Occipital lobe (tissue), 2 donors: Measurements from ENCODE around the gene SATB2. TPM values are rescaled to one million over a fixed set of nuclear protein-coding genes. Genes with fewer than 3 reads are reported as not detected.

ENCODE experiments used
- DNase-seq: peaks from one replicate; lab custom pipeline; 2025; lab: John Stamatoyannopoulos, UW
- total RNA-seq: library from RNA; depleted of rRNA; stranded (reverse); fragments of >200 nt; gene quantifications from one replicate; pipeline ENCODE4 v1.2.3, GENCODE V29; 2014

Gene SATB2
- total RNA-seq, 1 donor from 2014 or later, result 532 TPM

DNA sequence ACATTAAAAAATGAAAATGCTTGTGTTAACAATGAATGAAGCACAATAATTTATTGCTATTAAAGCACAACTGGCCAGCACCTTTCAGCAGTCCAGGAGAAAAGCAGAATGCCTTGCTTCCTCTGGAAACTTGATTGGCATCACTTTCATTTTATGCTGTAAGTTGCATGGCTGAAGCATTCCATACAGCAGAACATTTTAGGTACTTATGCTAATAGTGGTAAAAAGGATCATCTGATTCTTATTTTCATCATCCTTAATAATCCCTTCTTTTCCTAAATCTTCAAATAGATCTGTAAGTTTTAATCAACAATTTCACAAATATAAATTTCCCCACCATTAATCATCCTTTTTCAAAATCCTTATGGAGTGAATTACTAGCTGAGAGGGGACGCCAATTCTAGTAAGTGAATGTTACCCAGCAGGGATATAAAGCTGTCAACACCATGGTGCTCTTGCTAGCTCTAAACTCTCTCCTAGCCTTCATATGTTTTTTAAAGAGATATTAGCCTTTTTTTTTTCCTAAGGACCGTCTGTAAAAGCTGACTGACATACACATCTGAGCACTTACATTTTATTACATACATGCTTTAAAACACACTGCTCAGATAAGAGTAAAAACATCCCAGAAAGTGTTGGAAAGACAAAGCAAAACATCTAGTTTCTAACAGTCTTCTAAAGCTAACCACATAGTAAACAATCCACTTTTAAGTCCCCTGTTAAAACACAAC lies 5.3 kb downstream of the SATB2 start:
- DNase-seq, result no peak

DNA sequence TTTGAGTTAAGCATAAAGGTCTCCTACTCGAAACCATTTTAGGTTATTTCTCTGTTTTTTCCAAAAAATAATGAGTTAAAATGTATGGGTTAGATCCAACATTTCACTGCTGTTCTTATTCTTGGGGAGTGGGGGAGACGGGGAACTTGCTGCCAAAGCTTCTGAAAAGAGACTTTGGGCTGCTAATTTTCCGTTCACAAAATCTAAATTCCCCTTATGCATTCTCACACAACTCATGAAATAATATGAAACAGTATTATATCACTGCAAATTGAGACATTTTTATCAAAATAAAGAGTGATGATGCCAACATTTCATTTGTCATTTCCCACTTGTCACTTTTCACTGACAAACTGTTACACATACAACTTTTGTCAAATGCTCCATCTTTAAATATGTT lies 7.8 kb downstream of the SATB2 start:
- DNase-seq, result no peak

DNA sequence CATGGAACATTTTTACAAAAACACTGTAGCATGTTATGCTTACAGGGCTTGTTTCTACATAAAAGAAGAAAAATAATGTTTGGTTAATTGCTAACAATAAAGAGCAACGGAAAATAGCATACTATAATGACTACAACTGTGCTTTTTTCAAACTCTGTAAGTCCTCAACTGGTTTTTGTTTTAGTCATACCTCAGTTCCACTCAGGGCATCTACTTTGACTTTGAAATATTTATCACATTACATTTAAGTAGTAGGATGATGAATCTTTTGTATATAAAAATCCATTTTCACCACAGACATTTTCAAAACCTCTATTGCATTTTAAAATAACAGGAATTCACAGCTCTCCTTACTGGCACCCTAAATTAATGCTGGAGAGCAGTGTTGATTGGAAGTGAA lies 8.3 kb downstream of the SATB2 start:
- no peak for DNase-seq

DNA sequence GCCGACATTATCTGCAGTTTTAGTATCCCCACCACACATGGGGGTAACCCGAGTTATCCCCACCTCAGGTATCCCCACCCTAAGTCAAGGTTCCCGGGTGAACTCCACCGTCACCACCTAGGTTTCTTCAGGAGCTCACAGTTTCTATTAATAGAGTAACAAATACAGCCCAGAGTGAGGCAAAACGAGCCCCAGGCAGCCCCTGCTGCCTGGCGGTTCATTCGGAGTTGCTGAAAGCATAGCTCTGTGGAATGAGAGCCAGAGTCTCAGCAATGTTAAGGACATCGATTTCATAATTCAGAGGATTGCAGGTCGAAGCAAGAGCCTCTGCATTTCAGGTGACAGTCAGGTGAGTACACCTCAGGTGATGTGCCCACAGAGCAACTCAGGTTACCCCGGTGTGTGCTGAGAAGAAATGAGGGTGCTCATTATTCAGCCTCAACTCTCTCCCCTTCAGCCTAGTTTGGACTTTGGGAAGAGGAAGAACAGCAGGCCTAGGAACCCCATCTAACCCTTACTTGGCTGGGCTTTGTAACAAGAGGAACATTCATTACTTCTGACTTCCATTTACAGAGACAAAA lies 10.7 kb downstream of the SATB2 start:
- DNase-seq, result no peak

DNA sequence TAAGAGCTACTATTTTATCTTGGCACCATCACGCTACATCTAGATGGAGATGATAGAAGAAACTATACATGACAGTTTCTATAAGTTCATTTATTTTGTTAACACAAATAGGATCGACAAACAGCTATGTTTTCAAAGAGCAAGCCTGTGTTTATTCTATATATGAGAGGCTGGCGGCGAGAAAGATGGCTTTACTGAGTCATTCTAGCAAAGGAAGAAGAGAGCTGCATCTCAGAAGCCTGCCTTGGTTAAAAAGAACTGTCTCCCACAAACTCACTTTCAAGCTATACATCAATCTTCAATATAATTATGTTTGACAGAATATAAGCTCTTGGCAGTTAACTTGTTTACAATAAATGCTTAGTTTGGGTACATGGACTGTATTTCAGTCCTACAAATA lies 13.0 kb downstream of the SATB2 start:
- no peak for DNase-seq

DNA sequence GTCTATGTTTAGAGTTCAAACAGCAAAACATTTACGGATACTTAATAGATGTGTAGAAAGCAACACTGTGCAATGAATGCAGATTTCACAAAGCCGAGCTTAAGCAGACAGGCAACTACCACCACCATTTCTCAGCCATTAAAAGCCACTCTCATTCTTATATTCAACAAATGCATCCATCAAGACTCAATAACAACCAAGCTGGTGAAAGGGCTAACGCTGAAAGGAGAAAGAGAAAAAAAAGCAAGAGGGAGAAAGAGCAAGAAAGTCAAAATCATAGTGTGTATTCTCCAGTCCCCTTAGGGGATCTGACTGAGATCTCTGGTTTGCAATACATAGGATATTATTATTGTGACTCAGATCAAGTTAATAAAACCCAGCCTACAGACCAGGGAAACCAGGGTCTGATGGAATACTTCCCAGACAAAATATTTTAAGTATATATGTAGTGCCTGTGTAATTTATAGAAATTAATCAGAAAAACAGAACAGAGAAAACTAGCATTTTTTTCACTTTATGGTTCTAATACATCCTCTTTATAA lies 14.1 kb downstream of the SATB2 start:
- no peak for DNase-seq

DNA sequence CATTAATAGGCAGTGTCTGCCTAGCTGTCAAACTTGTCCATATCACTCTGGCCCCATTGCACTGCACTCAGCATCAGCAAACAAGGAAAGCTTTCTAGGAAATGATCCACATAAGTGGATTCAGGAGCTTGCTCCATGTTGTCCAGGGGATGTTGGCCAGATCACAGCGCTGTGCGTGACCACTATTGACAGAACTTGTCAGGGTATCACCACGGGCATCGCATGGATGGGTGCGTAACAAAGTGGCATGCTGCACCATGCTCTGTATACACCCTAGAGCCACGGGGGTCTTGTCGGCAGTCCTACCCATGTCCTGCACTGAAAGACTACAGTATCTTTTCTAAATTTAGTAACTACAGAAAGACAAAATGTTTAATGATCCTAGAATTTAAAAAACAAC lies 15.6 kb downstream of the SATB2 start:
- no peak for DNase-seq

DNA sequence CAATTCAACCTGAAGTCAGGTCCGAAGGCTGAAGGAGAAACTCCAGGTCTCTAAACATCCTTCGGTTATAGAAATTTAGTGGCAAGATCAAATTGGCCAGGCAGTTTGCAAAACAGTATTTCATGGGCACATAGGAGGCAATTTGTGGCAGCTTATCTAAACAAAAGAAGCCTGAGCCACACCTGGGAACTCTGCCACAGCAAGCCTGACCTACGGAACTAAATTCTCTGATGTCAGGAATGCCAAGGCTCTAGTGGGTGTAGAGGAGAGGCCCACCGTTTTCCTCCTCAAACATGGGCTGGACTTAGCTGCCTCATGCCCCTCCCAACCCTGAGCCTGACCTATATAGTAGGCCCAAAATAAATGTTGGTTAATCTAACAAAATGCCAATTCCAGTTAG lies 16.0 kb downstream of the SATB2 start:
- DNase-seq, result no peak

DNA sequence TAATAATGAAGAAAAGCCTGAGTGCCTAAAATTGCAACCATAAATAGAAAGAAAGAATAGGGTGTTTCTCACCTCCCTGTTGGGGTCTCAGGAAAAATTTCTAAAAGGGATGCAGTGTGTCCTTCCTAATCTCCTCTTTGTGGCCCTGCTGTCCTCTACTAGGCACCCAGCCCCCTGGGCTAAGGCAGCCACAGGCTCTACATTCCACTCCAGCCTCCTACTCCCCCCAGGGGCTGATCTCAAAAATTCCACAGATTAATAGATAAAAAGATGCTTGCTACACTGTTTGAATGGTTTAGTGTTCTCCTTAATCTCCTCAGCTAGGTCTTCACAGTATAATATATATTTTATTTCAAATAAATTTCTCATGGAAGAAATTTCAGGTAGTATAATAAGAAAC lies 17.6 kb downstream of the SATB2 start:
- DNase-seq, result no peak

DNA sequence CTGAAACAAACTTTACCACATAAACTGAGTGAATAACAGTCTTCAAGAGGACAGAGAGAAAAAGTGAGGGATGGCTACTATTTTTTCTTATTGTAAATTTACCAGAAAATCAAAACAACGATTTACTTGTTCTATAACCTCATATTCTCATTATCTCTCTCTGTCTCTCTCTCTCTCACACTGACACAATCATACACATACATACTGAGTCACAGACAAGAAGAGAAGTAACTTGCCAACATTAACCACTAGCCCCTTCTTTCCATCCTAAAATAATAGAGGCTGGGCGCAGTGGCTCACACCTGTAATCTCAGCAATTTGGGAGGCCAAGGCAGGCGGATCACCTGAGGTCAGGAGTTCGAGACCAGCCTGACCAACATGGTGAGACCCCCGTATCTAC lies 18.2 kb downstream of the SATB2 start:
- no peak for DNase-seq

DNA sequence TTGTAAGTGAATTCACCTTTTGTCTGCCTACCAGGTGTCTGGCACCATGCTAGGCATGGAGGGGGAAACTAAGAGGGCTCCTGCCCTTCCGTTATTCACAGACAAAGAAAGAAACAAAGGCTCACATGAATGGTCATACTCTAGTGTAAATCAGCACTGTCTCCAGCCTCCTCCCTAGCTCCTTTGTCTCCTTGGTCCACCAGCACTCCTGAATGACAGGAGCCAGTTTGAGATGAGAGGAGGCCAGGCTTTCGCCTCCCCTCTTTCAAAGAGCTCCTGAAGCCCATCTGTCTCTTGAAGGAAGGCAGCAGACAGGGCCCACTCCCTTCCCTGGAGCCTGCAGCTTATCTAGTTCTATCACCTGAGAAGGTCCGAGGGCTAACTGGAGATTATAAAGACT lies 18.7 kb downstream of the SATB2 start:
- DNase-seq, result no peak

DNA sequence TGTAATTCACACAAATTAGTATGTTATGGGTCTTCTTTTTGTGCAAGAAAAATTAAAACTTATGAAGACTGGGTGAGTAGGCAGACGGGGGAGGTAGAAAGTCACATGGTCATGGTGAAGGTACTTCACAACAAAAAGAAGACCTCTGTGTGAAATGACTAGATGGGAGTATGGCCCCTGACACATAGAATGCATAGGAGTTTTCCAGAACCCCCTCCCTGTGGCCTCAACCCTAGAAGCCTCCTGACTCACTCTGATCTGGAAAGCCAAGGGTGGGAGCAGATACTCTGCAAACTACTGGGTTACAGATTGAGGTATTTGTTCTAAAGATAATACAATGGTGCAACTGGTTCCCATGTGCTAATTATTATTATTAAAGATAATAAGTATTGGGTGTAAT lies 23.2 kb downstream of the SATB2 start:
- no peak for DNase-seq

DNA sequence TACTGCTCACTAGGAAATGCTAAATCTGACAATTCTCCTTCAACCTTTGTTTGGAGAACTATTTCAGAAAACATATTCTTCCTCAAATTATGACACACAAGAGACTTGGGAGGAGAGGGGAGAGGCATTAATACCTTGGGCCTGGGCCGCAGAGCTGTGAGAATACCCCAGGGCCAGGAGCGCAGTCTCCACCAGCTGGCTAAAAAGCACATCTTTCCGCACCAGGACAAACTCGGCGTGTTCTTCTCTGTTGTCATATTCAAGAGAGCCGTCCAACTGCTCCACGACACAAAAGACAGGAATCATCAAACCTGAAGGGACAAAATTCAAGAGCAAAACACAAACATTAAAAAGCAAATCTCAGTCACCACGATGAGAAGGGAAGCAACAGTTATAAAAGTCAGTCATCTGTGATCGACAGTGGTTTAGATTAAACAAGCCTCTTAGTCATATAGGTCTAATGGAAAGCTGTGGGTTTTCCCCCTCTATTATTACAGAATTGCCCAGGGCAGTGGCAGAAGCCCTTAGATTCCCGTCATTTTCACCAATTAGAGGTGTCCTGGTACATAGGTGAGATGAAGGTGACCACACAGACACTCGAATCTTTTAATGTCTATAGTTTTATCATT lies 24.4 kb downstream of the SATB2 start:
- DNase-seq, result no peak

DNA sequence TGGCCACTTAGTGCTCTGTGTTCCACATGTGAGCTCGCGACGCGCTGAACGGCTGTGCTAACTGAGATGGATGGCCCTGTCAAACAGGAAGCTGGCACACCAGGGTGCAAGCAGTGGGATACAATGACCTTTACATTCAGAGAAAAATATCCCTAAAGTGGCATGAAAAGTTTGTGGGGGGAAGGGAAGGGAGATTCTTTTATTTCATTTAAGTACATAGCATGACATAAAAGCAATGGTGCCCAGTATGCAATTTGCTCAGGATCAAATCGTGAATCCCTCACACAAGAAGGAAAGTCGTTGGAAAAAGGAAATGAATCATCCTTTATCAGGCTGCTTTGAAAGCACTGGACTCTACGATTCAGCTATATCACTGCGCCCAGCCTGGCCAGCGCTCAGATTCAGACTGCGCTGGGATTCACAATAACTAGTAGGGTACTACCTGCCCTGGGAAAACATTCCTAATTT lies 26.0 kb downstream of the SATB2 start:
- no peak for DNase-seq

DNA sequence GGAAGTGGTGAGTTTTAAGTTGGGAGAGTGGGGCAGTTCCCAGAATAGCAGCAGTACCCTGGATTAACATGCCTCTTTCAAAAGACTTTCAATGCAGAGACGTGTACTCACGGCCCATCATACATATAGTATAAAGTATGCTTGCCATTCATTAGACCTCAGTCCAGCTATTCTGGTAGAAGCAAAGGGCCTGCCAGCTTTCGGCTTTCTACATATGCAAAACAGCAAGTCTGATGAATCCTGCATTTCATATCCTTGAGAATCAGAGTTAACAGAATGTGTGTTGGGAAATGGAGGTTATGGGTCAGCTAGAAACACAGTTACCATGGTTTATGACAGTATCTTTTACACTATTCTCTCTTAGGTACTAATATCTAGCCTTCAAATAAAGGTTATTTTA lies 27.5 kb downstream of the SATB2 start:
- DNase-seq, result no peak

DNA sequence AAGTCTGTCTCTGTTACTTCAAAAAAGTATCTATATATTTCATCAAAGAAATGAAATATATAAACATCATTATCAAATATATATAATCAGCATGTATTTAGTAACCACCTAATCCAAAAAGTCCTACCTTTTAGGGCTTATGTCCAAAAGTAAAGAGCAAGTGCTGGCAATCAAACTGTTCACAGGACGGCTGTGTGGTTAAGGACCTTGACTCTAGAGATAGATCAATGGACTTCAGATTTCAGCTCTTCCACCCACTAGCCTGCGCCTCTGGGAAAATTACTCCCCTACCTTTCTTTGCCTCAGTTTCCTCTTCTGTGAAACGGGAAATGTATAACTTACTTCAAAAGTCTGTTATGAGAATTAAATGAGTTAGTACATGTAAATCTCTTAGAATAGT lies 29.4 kb downstream of the SATB2 start:
- DNase-seq, result no peak

DNA sequence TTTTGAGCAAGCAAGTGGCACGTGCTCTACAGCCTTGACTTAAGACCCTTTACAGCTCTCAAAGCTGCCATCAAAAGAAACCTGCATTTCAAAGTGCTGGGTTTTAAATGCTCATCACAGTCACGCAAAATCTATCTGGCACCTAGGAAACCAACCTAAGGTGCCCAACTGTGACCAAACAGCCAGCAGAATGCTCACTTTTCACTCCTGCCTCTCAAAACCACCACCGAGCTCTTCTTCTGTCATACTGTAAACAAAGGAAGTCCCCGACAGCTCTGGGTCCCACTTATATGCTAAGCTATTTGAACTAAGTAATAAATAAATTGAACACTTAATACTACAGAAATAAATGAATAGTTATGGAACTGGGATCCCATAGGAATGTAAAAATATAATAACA lies 33.6 kb downstream of the SATB2 start:
- DNase-seq, result no peak

DNA sequence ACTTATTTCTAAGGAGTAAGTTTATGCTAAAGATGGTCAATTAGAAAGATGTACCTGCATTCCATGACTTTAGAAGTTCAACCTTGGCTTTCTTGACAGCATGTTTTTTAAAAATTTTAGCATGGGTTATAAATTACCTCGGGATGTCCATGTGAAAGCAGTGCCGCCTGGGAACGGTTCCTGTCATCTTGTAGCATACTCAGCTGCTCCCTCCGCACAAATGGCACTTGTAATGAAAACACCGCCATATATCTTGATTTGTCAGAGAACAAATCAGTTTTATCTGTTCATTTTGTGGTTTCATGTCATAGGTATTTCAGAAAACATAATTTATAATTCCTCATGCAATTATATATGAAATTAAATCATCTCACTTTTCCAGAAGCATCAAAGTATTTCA lies 38.3 kb downstream of the SATB2 start:
- DNase-seq, result no peak

DNA sequence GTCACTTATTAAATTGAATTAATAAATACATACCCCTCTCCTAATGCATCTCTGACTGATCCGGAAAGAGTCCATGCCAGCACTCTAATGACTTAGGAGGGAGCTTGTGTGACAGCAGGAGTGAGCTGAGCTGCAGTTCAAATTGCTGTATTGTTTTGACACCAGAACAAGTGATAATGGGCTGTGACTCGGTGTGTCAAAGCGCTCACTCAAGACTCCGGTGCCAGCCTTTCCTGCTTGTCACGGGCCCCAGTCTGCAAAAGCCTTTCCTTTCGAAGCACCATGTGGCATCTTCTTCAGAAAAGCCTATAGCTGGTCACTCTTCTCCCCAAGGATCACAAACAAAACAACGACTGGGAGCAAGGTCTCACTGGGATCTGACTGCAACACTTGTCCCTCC lies 43.3 kb downstream of the SATB2 start:
- no peak for DNase-seq

DNA sequence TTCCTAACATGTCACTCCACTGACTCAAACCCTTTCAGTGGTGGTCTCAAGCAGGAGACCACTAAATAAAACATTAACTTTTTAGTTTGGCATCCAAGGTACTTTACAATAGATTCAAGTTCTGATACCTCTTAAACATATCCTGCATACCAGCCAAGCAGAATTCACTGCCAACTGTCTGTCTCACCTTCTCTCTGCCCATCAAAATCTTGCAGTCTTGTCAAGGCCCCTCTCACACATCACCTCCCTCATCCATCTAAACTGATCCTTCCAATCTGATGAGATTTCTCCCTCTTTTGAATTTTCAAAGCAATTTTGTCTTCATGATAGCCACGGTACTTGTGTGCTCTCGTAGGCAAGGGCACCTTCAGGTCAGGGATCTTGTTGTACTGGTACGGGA lies 43.7 kb downstream of the SATB2 start:
- no peak for DNase-seq

DNA sequence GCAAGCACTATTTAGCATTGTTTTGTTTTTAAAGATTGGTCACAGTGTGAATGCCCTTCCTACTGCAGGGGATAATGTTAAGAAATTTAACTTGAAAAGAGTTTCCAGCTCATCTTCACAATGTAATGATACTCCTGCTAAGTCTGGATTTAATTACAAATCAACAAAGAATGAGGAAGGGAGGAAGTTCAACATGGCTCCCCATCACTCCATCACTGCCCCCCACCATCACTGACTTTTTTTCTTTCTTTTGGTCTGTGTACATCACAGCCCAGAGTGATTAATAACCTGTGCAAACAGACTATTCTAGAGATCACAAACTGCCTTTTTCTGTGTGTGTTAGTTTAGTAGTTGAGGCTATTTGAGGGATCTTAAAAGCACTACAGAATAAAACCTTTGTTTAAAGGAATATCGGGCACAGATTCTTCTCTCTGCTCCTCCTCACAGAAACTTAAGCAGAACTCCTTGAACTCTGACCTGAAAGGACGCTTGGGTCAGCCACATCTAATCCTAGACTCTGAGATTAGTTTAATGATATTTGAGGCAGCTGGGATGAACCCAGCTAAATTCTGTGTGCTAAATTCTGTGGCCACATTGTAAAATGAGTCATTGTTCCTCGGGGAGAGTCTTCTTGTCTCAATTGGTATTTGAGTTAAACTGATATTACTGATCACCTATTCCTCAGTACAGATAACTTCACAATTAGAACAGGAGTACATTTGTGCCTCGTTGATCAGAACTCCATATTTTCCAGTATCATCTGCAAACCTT lies 47.8 kb downstream of the SATB2 start:
- DNase-seq, result no peak

DNA sequence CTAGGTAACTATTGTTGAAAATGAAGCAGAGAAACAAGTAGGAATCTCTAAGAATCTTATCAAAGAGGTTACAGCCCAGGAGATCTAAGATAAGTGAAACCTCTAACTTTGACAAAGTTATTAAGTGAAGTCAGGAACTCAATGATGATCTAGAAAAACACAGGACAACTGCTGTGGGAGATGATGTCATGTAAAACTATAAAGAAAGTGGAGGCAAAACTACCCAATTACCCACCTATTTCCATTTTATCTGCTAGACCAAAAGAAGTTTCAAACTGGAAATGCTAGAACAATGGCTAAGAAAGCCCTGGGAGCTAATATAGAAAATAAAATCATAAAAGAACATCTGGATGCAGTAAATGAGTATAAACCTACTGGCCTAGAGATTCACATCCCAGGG lies 50.3 kb downstream of the SATB2 start:
- DNase-seq, result no peak
